Memory B cell (primary cell): ENCODE results near the gene SIGLEC6.

Experiments
- ATAC-seq: fragments of 150-1000 bp; cut with Tn5 transposase; 2 replicates; pipeline ENCODE4 v1.10.0; 2021; ENCODE audit warnings: low read depth, mild to moderate bottlenecking, moderate library complexity
- DNase-seq, 2 donors: peaks; one replicate each; pipeline ENCODE4 v3.0.0; 2022; ENCODE audit warnings: low spot score in 2 of 2
- H3K27ac Mint-ChIP-seq: one replicate; pipeline ENCODE4 v1.8.0; 2022; ENCODE audit warnings: mild to moderate bottlenecking, moderate library complexity, mixed read lengths
- H3K27me3 Mint-ChIP-seq: one replicate; pipeline ENCODE4 v1.8.0; 2022; ENCODE audit warnings: mixed read lengths
- H3K36me3 Mint-ChIP-seq: one replicate; pipeline ENCODE4 v1.8.0; 2022; ENCODE audit warnings: mild to moderate bottlenecking, mixed read lengths
- H3K4me1 Mint-ChIP-seq: one replicate; pipeline ENCODE4 v1.8.0; 2022; ENCODE audit warnings: mixed read lengths
- H3K4me3 Mint-ChIP-seq: one replicate; pipeline ENCODE4 v1.8.0; 2022; ENCODE audit warnings: mild to moderate bottlenecking, moderate library complexity, mixed read lengths
- H3K9me3 Mint-ChIP-seq: one replicate; pipeline ENCODE4 v1.8.0; 2022; ENCODE audit warnings: mixed read lengths

Gene SIGLEC6

DNA sequence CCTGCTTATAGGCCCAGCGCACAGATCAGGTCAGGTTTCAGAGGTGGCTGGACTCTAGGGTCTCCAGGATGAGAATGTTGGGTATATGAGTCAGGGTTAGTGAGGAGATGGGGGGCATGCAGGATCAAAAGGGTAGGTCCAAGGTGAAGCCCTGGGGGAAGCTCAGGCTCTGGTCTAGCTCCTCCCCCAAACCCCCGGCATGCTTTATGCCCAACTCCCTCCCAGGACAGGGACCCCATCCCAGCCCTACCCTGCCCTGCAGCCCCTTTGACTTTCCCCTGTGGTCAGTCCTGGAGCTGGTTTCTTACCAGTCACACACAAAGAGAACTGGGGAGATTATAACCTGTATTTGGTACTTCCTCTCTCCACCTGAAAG is 62.9 kb downstream of the SIGLEC6 start:
- Mint-ChIP-seq H3K4me1 (peaks cover 6% of the 10 kb centered on the region), H3K27me3 (peaks cover 7% of the 10 kb centered on the region), H3K9me3 (no peaks in the 10 kb centered on the region), H3K4me3 (no peak overlapping the region), H3K27ac (no peak overlapping the region), H3K36me3 (no peaks in the 10 kb centered on the region)
- DNase-seq (no peak), ATAC-seq (no peak)

DNA sequence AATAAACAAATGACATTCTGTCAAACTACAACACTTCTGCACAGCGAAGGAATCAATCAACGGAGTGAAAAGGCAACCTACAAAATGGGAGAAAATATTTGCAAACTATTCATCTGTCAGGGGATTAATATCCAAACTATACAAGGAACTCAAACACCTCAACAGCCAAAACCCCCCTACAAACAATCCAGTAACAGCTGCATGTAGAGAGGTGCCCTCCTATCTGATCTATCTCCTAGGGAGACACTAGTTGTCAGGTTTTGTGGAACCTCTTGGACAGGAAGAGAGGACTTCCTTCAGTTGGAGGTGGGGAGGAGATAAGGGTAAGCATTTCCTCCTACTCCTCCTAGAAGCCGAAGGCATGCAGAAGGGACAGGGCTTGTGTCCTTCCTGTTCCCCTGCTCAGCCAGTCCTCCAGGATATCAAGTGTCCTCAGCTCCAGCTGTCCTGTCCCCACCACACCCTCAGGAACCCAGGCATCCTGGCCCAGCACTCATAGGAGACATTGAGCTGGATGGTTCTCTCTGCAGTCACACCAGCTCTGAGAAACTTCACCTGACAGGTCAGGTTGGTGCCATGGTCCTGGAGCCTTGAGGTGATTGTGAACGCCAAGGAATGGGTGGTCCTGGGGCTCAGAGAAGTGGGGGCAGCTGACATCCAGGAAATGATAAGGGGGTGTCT is 63.5 kb downstream of the SIGLEC6 start:
- H3K4me1 Mint-ChIP-seq: peaks cover 4% of the 10 kb centered on the region
- ATAC-seq (no peak), DNase-seq (no peak)
- H3K27ac Mint-ChIP-seq: no peak overlapping the region
- H3K9me3 Mint-ChIP-seq: no peaks in the 10 kb centered on the region
- H3K36me3 Mint-ChIP-seq: no peaks in the 10 kb centered on the region
- H3K4me3 Mint-ChIP-seq: no peak overlapping the region
- H3K27me3 Mint-ChIP-seq: peaks cover 7% of the 10 kb centered on the region
